LHCN-M2 (cell line): ENCODE measurements around the gene ART5. TPM values are rescaled to one million over a fixed set of nuclear protein-coding genes. Genes with fewer than 3 reads are reported as not detected.

Experiments used
- DNase-seq: peaks from one replicate; pipeline ENCODE4 v3.0.0-alpha.2; 2012; ENCODE audit warnings: low read depth
- polyA plus RNA-seq: library from polyadenylated mRNA; unstranded; fragments of >200 nt; gene quantifications from one replicate; pipeline ENCODE4 v1.2.1, GENCODE V29; 2012; ENCODE audit warnings: missing spikeins
- total RNA-seq: library from RNA; depleted of rRNA; stranded (reverse); fragments of >200 nt; gene quantifications from 2 replicates; pipeline ENCODE4 v1.2.3, GENCODE V29; 2014; rRNA removed

The ART5 gene, protein sequence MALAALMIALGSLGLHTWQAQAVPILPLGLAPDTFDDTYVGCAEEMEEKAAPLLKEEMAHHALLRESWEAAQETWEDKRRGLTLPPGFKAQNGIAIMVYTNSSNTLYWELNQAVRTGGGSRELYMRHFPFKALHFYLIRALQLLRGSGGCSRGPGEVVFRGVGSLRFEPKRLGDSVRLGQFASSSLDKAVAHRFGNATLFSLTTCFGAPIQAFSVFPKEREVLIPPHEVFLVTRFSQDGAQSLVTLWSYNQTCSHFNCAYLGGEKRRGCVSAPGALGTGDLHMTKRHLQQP
- total RNA-seq: 0.11 TPM in 1 of 2 replicates, not detected in the other
- 0.32 TPM for polyA plus RNA-seq

GRCh38 chr11:3641701-3642070, at the start of gene ART5:
ART5 (minus strand) TSS chr11:3641992; CDS start chr11:3641862, 130 bp downstream.
- no peak for DNase-seq

DNA sequence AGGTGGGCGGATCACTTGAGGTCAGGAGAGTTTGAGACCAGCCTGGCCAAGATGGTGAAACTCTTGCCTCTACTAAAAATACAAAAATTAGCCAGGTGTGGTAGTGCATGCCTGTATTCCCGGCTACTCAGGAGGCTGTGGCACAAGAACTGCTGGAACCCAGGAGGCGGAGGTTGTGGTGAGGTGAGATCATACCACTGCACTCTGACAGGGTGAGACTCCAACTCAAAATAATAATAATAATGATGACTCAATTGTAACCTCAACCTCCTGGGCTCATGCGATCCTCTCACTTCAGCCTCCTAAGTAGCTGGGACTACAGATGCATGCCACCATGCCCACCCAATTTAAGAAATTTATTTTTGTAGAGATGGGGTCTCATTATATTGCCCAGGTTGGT, 45.0 kb upstream of the ART5 start:
- peak; percentile 14 for DNase-seq

- no peak for DNase-seq
These were observed 44.1 kb upstream of the ART5 start for GRCh38 chr11:3685923-3686322.

GRCh38 chr11:3684819-3685172, 43.0 kb upstream of the ART5 start:
- DNase-seq: no peak

DNA sequence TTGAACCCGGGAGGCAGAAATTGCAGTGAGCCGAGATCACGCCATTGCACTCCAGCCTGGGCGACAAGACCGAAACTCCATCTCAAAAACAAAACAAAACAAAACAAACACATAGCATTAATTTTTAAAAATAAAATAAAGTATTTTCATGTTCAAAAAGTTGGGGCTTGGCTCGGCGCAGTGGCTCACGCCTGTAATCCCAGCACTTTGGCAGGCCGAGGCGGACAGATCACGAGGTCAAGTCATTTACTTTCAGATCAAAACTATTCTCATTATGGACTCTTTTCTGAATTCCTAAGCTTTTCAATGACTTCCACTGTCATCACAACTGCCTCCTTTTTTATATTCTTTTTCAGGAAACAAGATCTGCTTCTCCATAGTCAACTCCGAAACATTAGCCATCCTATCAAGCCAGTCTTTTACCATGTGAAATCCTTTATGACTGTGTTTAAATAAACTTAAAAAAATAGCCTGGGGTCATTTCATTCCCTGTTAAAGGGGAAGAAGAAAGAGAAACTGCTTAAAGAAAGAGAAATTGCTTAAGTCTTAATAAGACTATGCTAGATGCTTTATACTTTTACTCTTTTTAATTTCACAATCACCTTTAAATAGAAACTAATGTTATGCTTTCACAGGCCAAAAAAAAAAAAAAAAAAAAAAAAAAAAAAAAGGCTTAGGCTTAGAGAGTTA, 42.5 kb upstream of the ART5 start:
- DNase-seq: no peak

DNA sequence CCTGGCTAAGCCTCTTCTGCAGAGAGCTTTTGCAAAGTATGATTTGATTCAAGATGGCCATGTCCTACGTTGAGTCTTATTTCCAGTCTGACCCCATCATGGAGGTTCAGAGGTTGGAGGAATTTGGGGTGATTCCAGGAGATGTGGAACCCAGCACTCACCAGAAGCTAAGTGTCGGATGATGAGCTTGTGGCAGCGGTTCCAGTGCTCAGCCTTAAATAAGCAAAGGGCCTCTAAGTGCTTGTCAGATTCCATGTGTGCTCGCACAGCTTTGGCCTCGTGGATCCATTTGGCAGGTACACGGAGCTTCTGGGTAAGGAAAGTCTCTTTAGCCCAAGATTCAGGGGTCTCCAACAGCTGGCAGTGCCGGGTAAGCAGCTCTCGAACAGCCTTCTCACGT, 41.2 kb upstream of the ART5 start:
- DNase-seq: no peak

GRCh38 chr11:3679077-3679476, 37.3 kb upstream of the ART5 start:
- no peak for DNase-seq

GRCh38 chr11:3675971-3676370, 34.2 kb upstream of the ART5 start:
- DNase-seq: no peak

GRCh38 chr11:3674189-3674588, 32.4 kb upstream of the ART5 start:
- DNase-seq: peak; percentile 30

DNA sequence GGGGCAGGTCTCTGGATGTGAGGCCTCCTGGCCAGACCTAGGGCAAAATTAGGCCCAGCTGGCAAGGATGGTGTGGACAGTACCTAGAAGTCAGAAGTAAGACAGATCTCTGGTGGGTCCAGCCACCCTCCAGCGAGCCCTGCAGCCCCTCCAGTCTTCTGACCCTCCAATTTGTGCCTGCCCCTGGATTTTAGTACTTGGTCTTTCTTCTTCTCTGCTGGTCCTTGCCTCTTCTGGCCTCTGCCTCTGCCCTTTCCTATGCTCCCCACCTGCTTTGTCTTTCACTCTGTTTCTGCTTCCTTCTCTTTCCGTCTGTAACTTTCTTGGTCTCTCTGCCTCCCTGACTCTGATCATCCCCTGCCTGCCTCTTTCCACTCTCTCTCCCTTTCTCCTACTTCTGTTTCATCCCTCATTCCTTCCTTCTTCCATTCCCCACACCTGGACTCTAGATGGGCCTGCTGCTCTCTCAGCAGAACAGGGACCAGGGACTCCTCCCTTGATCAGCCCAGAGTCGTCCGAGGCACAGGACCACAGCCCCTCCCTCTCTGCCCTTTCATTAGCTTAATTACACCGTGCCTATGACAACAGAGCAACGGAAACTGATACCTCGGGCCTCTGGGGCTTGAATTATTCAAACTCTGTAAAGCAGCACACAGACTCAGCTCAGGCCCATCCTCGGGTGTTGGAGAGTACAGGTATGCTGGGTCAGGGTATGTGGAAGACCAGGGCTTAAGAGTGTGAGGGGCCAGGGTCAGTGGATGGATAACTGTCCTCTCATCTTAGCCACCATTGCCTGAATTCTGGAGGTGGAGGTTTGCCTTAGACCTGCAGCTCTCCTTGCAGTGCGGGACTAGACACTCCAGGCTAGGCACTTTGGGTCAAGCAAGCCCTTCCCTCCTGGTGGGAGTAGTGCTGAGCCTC, 29.8 kb upstream of the ART5 start, which contains the start of gene CHRNA10:
Gene CHRNA10, minus strand, starts transcription at position 51 of the 921 bp plus-strand sequence. CDS start 72 bp downstream, outside the sequence.
- no peak for DNase-seq

DNA sequence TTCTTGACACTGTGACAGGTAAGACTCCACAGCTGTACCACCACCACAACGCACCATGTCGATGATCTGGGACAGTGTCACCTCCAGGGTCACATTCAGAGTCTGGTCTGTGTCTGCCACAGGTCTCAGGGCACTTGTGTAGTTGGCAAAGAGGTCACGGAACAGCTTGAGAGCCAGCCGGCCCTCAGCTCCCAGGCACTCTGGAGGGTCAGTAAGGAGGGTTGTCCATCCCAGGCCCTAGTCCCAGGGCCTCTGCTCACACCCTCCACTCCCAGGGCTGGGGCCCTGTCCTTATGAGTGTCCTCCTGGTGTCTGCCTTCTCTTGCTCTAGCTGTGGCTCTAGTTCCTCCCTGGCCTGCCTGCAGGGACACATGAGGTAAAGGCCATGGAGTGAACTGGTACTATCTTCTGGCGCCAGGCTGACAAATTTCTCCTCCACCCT, 28.0 kb upstream of the ART5 start:
- no peak for DNase-seq

DNA sequence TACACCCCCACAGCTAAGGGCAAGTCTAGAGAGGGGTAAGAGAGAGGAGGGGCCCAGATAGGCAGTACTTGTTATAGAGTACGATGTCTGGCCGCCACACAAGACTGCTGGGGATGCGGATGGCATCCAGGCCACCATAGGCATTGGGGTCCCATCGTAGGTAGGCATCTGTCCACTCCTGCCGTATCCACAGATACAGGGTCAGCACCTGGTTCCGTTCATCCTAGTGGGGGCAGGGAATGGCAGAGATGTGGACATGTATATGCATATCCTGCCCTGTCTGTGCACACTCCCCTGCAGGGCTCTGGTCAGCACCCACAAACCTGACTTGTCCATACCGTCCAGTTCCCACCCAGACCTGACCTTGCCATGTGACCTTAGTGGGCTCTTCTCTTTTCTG, 27.3 kb upstream of the ART5 start:
- no peak for DNase-seq

DNA sequence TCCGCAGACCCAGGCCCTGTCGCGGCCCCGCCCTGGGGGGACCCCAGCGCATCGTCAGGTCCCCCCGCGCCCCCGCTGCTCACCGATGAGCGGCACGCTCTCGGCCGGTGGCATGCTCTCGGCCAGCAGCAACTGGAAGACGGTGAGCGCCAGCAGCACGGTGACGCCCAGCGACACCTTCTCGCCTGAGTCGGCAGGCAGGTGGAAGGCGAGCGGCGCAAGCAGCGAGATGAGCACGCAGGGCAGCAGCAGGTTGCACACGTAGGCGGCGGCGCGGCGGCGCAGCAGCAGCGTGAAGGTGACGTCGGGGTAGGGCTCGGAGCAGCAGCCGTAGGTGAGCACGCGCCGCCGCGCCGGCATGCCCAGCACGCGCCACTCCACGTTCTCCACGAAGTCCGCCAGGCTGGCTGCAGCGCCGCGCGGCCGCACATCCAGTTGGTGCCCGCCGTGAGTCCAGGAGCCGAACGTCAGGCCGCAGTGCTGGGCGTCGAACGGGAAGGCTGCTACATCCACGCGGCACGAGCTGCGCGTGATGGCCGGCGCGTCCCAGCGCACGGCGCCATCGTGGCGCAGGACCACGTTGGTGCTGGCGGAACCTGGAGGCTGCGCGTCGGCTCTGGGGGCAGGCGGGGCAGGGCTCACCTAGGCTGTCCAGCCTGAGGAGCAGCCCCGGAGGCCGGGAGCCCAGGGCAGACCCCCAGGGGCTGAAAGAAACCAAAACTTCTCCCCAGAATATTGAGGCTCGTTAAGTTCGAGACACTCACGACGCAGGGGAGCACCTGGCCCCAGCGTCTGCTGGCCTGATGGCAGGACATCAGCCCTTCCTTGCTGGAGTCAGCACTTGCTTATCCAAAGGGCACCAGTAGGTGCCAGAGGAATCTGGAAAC, 25.6 kb upstream of the ART5 start:
- DNase-seq: no peak

DNA sequence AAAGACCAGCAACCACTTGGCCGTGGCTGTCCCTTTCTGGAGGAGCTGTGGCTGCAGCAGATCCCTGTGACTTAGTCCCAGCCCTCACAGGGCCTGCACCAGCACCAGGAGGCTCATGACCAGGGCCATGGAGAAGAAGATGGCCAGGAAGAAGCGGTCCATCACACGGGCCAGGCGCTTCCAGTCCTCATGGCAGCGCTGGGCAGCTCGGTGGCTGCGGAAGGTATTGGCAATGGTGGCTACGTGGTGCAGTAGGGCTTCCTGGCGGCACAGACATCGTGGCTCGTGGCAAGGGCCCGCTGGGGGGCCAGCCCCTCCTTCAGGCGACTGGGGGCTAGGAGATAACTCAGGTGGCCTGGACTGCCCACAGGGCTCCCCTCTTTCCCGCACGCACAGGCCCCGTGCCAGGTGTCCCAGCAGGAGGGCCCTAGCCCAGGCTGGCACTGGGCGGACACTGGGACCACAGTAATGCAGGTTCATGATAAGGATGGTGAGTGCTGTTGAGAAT, 24.3 kb upstream of the ART5 start:
- no peak for DNase-seq

DNA sequence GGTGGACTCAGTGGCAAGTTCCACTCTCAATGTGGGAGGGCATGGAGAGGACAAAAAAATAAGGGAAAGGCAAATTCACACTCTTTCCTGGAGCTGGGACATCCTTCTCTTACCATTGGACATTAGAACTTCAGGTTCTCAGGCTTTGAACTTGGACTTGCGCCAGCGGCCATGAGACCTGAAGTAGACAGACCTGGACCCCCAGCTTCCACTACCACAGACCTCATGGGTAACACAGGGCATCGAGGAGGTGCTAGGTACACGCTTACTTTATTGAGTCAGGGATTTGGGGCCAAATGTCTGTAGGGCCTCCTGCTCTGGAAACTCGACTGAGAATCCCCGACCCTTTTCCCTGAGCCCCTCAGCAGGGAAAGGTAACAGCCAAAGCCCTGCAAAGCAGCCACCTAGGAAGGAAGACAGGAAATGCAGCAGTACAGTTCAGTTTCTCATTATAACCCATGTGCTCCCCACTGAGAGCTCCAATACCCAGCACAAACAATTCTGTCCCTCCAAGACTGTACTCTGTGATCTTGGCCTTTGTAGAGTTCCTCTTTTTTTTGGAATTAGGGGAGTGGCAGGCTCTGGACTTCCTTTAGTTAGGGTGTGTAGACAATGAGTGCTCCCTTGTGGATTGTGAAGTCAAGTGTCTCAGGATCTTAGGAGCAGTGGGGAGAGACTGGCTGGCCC, 23.7 kb upstream of the ART5 start:
- DNase-seq: no peak

DNA sequence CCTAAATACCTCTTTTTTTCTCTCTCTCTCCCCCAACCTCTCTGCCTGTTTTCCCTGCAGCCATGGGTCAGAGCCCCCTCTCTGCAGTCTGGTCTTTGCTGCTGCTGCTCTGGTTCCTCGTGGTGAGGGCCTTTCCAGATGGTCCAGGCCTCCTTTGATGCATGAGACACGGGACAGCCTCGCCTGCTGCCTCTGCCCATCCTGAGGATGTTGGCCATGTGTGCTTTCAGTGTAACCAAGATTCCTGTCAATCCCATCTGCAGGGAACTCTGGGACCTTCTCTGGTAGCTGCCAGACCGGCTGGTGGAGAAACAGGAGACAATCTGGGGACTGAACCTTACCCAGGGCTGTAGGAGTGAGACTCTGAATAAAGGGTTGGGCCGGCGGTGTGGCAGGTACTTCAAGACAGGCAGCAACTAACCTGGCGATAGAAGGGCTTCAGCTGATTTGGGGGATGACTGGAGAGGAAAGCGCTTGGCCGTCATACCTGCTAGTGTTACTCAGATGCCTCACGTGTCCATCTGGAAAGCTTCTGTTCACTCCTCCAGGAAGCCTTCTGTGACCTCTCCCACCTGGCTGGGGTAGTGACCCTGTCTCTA, 22.3 kb upstream of the ART5 start:
- DNase-seq: no peak

- DNase-seq: no peak
These were observed 21.1 kb upstream of the ART5 start for GRCh38 chr11:3662856-3663255.

- DNase-seq: no peak
These were observed 19.2 kb upstream of the ART5 start for GRCh38 chr11:3660960-3661359.

DNA sequence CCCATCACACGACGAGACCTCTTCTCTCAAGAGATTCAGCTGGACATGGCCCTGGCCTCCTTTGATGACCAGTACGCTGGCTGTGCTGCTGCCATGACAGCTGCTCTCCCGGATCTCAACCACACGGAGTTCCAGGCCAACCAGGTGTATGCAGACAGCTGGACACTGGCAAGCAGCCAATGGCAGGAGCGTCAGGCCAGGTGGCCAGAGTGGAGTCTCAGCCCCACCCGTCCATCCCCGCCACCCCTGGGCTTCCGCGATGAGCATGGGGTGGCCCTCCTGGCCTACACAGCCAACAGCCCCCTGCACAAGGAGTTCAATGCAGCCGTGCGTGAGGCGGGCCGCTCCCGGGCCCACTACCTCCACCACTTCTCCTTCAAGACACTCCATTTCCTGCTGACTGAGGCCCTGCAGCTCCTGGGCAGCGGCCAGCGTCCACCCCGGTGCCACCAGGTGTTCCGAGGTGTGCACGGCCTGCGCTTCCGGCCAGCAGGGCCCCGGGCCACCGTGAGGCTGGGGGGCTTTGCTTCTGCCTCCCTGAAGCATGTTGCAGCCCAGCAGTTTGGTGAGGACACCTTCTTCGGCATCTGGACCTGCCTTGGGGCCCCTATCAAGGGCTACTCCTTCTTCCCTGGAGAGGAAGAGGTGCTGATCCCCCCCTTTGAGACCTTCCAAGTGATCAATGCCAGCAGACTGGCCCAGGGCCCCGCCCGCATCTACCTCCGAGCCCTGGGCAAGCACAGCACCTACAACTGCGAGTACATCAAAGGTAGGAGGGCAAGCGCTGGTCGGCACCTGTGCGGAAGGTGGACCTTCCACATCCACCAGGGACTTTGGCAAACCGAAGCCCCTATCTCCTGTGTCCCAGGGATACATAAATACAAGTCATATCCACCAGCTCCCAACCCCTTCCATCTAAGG, 18.1 kb upstream of the ART5 start:
- DNase-seq: no peak
